SK-N-SH (cell line): ENCODE data around the gene BRD1. TPM values are rescaled to one million over a fixed set of nuclear protein-coding genes. Genes with fewer than 3 reads are reported as not detected.

Source experiments
- CTCF ChIA-PET: fragments of 300-600, 350-600 bp; formaldehyde crosslinking; extraction: SDS; loops from one replicate; lab custom pipeline; 2021; lab: Yijun Ruan, JAX
- POLR2A ChIA-PET: fragments of 350-600 bp; sonication (Branson Sonifier 250); formaldehyde crosslinking; extraction: SDS; loops from one replicate; lab custom pipeline; 2020; ENCODE audit warnings: antibody characterized with exemption, inconsistent platforms; lab: Yijun Ruan, JAX
- DNase-seq: peaks from one replicate; pipeline ENCODE4 v3.0.0; 2012
- H2AFZ ChIP-seq: fragments of 200-600 bp; sonication (generic); 2 replicates; pipeline ENCODE4 v1.8.1; 2016; ENCODE audit warnings: antibody characterized with exemption, mild to moderate bottlenecking, low read depth
- H3F3A ChIP-seq: fragments of 200-600 bp; sonication (generic); replicated peaks from 2 replicates; pipeline ENCODE3; 2016; ENCODE audit warnings: antibody characterized with exemption, mild to moderate bottlenecking; ENCODE audit not compliant: insufficient read depth
- H3K27ac ChIP-seq, 2 experiments: fragments of 200-500 bp in 1 of 2; fragments of 200-600 bp in 1 of 2; sonication (Bioruptor generic) in 1 of 2; sonication (generic), shearing (Covaris generic) in 1 of 2; 2 replicates each; pipeline versions ENCODE4 v1.5.1 to v1.6.1; 2014 to 2016; ENCODE audit warnings: low read depth in 2 of 2, inconsistent platforms in 1 of 2, low read length in 1 of 2, mild to moderate bottlenecking in 1 of 2, mixed read lengths in 1 of 2
- H3K27me3 ChIP-seq: fragments of 200-600 bp; sonication (generic), shearing (Covaris generic); 2 replicates; pipeline ENCODE4 v1.6.1; 2016; ENCODE audit warnings: mixed run types; ENCODE audit not compliant: insufficient read depth
- H3K36me3 ChIP-seq, 2 experiments: fragments of 200-500 bp in 1 of 2; fragments of 200-600 bp in 1 of 2; sonication (Bioruptor generic) in 1 of 2; sonication (generic) in 1 of 2; replicated peaks in 1 of 2; 2 replicates each; pipeline versions ENCODE3 to v1.5.1; 2014 to 2016; ENCODE audit warnings: low read length in 1 of 2, mild to moderate bottlenecking in 1 of 2; ENCODE audit not compliant: insufficient read depth in 2 of 2, control insufficient read depth in 1 of 2
- H3K4me1 ChIP-seq, 2 experiments: fragments of 200-500 bp in 1 of 2; fragments of 200-600 bp in 1 of 2; sonication (Bioruptor generic) in 1 of 2; sonication (generic), shearing (Covaris generic) in 1 of 2; 2 replicates each; pipeline versions ENCODE4 v1.5.1 to v1.6.1; 2014 to 2016; ENCODE audit warnings: low read depth in 1 of 2, low read length in 1 of 2, mixed run types in 1 of 2; ENCODE audit not compliant: insufficient read depth in 2 of 2, control insufficient read depth in 1 of 2
- H3K4me2 ChIP-seq: fragments of 200-600 bp; sonication (generic), shearing (Covaris generic); 2 replicates; pipeline ENCODE4 v1.6.1; 2017; ENCODE audit warnings: mixed run types
- H3K4me3 ChIP-seq, 2 experiments: fragments of 200-500 bp in 1 of 2; fragments of 200-600 bp in 1 of 2; sonication (Bioruptor generic) in 1 of 2; sonication (generic), shearing (Covaris generic) in 1 of 2; 2 replicates each; pipeline versions ENCODE4 v1.5.1 to v1.8.1; 2014 to 2016; ENCODE audit warnings: low read depth in 2 of 2, inconsistent platforms in 1 of 2, low read length in 1 of 2, mild to moderate bottlenecking in 1 of 2, mixed read lengths in 1 of 2, moderate library complexity in 1 of 2
- H3K79me2 ChIP-seq: fragments of 200-600 bp; sonication (generic); 2 replicates; pipeline ENCODE4 v1.8.1; 2017; ENCODE audit warnings: mild to moderate bottlenecking; ENCODE audit not compliant: insufficient read depth
- H3K9ac ChIP-seq: fragments of 200-600 bp; sonication (generic); 2 replicates; pipeline ENCODE4 v1.6.1; 2017; ENCODE audit warnings: mixed run types
- H3K9me2 ChIP-seq: fragments of 200-600 bp; sonication (generic); 2 replicates; pipeline ENCODE4 v1.6.1; 2017; ENCODE audit warnings: mixed run types
- H3K9me3 ChIP-seq: fragments of 200-600 bp; sonication (generic); 2 replicates; pipeline ENCODE4 v1.6.1; 2017; ENCODE audit warnings: mixed run types, mild to moderate bottlenecking, moderate library complexity
- H4K20me1 ChIP-seq: fragments of 200-600 bp; sonication (generic); 2 replicates; pipeline ENCODE4 v1.6.1; 2017; ENCODE audit warnings: mild to moderate bottlenecking, mixed run types; ENCODE audit not compliant: insufficient read depth
- CTCF ChIP-seq: fragments of 200-600 bp; sonication (generic); IDR thresholded peaks from 2 replicates; pipeline ENCODE4 v1.6.1; 2017; ENCODE audit warnings: antibody characterized with exemption, mild to moderate bottlenecking, moderate library complexity
- EP300 ChIP-seq, 2 experiments: IDR thresholded peaks; 2 replicates each; pipeline versions ENCODE4 v1.4.0 to v1.6.1; 2012; ENCODE audit warnings: borderline replicate concordance in 1 of 2, low read depth in 1 of 2, low read length in 1 of 2
- FOXM1 ChIP-seq: IDR thresholded peaks from 2 replicates; pipeline ENCODE4 v1.4.0; 2012; ENCODE audit warnings: low read depth, mild to moderate bottlenecking
- GABPA ChIP-seq: IDR thresholded peaks from 2 replicates; pipeline ENCODE4 v1.4.0; 2012; ENCODE audit warnings: low read depth, mild to moderate bottlenecking
- GATA2 ChIP-seq: sonication (generic); formaldehyde crosslinking; IDR thresholded peaks from 2 replicates; pipeline ENCODE4 v1.5.0; 2020; ENCODE audit warnings: mild to moderate bottlenecking, missing genetic modification reagents
- JUND ChIP-seq: IDR thresholded peaks from 2 replicates; pipeline ENCODE4 v1.4.0; 2012
- NFIC ChIP-seq: IDR thresholded peaks from 2 replicates; pipeline ENCODE4 v1.4.0; 2012; ENCODE audit warnings: borderline replicate concordance
- PBX3 ChIP-seq: IDR thresholded peaks from 2 replicates; pipeline ENCODE4; 2012
- RCOR1 ChIP-seq: fragments of 150-350 bp; IDR thresholded peaks from 2 replicates; pipeline ENCODE4 v1.6.1; 2017; ENCODE audit warnings: antibody characterized with exemption, low read length
- RXRA ChIP-seq: IDR thresholded peaks from 2 replicates; pipeline ENCODE4 v1.4.0; 2012; ENCODE audit warnings: low read depth, mild to moderate bottlenecking, borderline replicate concordance
- SIN3A ChIP-seq: IDR thresholded peaks from 2 replicates; pipeline ENCODE4 v1.6.1; 2012; ENCODE audit warnings: low read depth, mild to moderate bottlenecking, low read length, moderate library complexity, borderline replicate concordance
- SMC3 ChIP-seq: IDR thresholded peaks from 2 replicates; pipeline ENCODE4 v1.6.1; 2012; ENCODE audit warnings: low read depth, low read length, improper control_type of control experiment
- TAF1 ChIP-seq: IDR thresholded peaks from 2 replicates; pipeline ENCODE4 v1.6.1; 2012; ENCODE audit warnings: low read depth, mild to moderate bottlenecking, low read length, moderate library complexity, borderline replicate concordance
- TEAD4 ChIP-seq: IDR thresholded peaks from 2 replicates; pipeline ENCODE4 v1.4.0; 2012; ENCODE audit warnings: mild to moderate bottlenecking, borderline replicate concordance; ENCODE audit not compliant: insufficient read depth
- ZBTB33 ChIP-seq: IDR thresholded peaks from 2 replicates; pipeline ENCODE4 v1.4.0; 2012; ENCODE audit warnings: low read depth, borderline replicate concordance
- WGBS: methylation state at CpG from one replicate; pipeline ENCODE4 v1.1.6; 2017; ENCODE audit warnings: low lambda C conversion rate; 5-methylcytosine and 5-hydroxymethylcytosine counted together
- polyA plus RNA-seq, 3 experiments: library from polyadenylated mRNA; depleted of rRNA; stranded (reverse); fragments of >200 nt; gene quantifications; 2 replicates each; pipeline ENCODE4 v1.2.3, GENCODE V29; 2012
- TF ChIP-seq, protein P1 (sequence below): fragments of 150-350 bp; IDR thresholded peaks from 2 replicates; pipeline ENCODE4 v1.6.1; 2016; ENCODE audit warnings: mild to moderate bottlenecking, low read depth, low read length

BRD1 gene
- polyA plus RNA-seq, 1 of the 3 experiments (the other 2 are of a cell fraction), result 10.3 TPM

- no peak overlapping the region for H2AFZ ChIP-seq
- no peaks in the 10 kb centered on the region for H3K27me3 ChIP-seq
- H3K9me2 ChIP-seq, result no peaks in the 10 kb centered on the region
- H3K4me1 ChIP-seq, result no peaks in the 10 kb centered on the region
- WGBS, result 97% methylated on average over 16 of the region's 16 CpGs
- H3F3A ChIP-seq, result no peaks in the 10 kb centered on the region
- ChIA-PET POLR2A (no interaction called here), CTCF (no interaction called here)
- DNase-seq, result no peak
- no peak overlapping the region for H3K4me3 ChIP-seq
- H3K4me2 ChIP-seq, result no peak overlapping the region
- no peak for TF ChIP-seq FOXM1
- no peak for TF ChIP-seq CTCF
- TF ChIP-seq RCOR1, result no peak
- TF ChIP-seq TAF1, result no peak
- no peak for TF ChIP-seq NFIC
- TF ChIP-seq SIN3A, result no peak
- TF ChIP-seq PBX3, result no peak
- no peak for TF ChIP-seq TEAD4
- TF ChIP-seq GATA2 (CRISPR knock-in tag), result no peak
- no peak for TF ChIP-seq GABPA
- TF ChIP-seq RXRA, result no peak
- TF ChIP-seq JUND, result no peak
- no peak for TF ChIP-seq SMC3
- no peak for TF ChIP-seq ZBTB33
- TF ChIP-seq, protein P1, sequence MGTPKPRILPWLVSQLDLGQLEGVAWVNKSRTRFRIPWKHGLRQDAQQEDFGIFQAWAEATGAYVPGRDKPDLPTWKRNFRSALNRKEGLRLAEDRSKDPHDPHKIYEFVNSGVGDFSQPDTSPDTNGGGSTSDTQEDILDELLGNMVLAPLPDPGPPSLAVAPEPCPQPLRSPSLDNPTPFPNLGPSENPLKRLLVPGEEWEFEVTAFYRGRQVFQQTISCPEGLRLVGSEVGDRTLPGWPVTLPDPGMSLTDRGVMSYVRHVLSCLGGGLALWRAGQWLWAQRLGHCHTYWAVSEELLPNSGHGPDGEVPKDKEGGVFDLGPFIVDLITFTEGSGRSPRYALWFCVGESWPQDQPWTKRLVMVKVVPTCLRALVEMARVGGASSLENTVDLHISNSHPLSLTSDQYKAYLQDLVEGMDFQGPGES, result no peak
- no peak for TF ChIP-seq EP300 (IDR thresholded peaks at IDR 0.05; ENCODE audit: borderline replicate concordance in 1 of 2, low read depth in 1 of 2, low read length in 1 of 2)
- H3K9ac ChIP-seq, result no peak overlapping the region
- H3K27ac ChIP-seq, result no peak overlapping the region
- H3K36me3 ChIP-seq, result peaks cover 0 to 23% of the 10 kb centered on the region in 2 experiments
- peaks cover 56% of the 10 kb centered on the region for H4K20me1 ChIP-seq
- H3K9me3 ChIP-seq, result no peaks in the 10 kb centered on the region
- peaks cover 100% of the 10 kb centered on the region for H3K79me2 ChIP-seq
Observed at GRCh38 chr22:49873228-49873940, 45.7 kb upstream of the BRD1 start.
